Activated CD4-positive, alpha-beta T cell treated with anti-CD3 and anti-CD28 coated beads, Interleukin-2, amount 50 U/mL, for 24 hours (primary cell): Measurements from ENCODE around the gene SLCO1B1.

ENCODE experiments used
- DNase-seq, 2 donors: peaks; one replicate each; pipeline ENCODE4 v3.0.0-alpha.2; 2020; ENCODE audit warnings: low read depth in 1 of 2, low spot score in 1 of 2

Gene SLCO1B1

DNA sequence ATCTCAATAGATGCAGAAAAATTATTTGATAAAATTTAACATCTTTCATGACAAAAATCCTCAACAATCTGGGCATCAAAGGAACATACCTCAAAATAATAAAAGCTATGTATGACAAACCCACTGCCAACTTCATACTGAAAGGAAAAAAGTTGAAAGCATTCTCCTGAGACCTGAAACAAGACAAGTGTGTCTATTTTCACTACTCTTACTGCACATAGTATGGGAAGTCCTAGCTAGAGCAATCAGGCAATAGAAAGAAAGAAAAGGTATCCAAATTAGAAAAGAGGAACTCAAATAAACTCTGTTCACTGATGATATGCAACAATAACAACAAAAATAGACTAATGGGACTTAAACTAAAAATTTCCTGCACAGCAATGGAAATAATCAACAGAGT, 90.1 kb downstream of the SLCO1B1 start:
- no peak for DNase-seq

DNA sequence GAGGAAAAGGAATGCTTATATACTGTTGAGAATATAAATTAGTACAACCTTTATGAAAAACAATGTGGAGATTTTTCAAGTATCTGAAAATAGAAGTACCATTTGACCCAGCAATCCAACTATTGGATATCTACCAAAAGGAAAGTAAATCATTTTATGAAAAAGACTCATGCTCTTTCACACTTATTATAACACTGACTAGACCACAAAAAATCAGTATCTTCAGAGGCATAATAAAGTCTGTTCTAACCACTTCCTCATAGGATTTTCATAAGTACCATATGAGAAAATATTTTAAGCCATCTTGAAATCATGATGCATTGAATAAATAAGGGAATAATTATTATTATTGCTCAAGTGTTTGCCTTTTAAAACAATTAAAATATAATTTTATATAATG, 90.8 kb downstream of the SLCO1B1 start:
- DNase-seq: no peak

DNA sequence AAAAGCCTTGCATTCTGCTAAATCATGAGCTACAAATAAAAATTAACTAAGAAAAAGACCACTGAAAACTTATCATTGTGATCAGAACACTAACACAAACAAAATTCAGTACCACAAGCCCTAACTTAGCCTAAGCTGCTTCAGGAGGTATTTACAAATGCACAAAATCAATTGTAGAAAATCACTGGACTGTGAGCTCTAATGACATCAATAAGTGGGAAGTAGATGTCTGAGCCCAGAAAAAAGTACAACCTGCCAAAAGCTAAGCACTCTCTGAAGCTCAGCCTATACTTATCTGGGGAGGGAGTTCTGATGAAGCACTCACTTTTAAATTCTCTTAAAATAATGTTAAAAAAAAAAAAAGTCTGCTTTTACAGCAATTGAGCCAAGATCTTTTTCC, 92.9 kb downstream of the SLCO1B1 start:
- no peak for DNase-seq

DNA sequence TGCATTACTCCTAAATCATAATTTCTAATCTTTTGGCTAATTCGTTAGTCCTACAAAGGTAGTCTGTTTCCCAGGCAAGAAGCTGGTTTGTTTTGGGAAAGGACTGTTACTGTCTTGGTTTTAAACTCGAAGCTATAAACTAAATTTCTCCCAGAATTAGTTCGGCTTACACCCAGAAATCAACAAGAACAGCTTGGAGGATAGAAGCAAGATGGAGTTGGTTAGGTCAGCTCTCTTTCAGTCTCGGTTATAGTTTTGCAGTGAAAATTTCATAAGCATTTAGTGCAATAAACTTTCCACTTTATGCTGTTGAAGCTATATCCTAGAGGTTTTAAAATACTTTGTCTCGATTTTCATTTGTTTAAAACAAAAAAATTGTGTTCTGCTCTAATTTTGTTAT, 103.4 kb downstream of the SLCO1B1 start:
- DNase-seq: no peak

DNA sequence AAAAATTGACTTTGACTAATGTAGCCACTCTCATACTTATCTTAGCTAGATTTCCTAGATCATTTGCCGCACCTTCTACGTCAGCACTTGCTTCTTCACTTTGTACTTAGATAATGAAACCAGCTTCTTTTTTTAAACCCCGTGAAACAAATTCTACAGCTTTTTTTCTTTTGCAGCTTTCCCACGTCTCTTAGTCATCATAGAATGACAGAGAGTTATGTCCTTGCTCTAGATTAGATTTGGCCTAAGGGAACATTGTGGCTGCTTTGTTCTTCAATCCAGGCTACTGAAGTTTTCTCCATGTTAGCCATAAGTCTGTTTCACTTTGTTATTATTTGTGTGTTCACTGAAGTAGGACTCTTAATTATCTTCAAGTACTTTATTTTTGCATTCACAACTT, 108.9 kb downstream of the SLCO1B1 start:
- no peak for DNase-seq

DNA sequence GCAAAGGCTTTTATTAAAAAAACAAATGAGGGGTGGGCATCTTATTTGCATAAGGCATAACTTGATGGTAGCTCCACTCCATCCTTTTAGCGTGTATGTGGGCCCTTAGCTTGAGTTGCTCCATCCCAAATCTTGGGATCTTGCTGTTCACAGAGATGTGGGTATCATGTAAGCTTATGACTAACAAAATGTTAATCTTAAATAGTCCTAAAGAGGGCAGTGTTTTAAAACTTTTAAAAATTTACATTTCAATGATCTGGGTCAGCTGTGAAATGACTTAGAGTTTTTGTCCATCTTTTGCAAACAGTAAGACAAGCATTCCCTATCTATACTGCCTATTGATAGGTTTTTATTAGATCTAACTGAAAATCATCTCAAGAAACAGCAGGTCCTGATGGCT, 117.7 kb downstream of the SLCO1B1 start:
- DNase-seq: no peak

DNA sequence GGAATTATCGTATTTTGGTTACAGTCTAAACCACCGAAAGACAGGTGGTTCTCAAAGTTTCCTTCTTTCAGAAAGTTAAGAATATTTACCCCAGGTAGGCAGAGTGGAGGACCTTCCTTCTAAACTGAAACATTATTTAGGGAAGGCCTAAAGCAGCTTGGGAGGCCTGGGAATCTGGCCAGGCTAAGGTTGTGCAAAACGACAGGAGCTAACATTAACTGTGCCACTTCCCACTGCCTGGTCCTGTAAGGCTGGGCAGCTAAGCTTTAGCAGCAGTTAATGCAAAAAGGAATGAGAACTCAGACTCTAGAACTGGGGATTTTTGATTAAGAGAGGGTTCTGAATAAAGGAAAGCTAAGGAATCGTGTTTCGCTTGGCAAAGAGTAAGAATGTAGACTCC, 121.1 kb downstream of the SLCO1B1 start:
- DNase-seq: no peak

DNA sequence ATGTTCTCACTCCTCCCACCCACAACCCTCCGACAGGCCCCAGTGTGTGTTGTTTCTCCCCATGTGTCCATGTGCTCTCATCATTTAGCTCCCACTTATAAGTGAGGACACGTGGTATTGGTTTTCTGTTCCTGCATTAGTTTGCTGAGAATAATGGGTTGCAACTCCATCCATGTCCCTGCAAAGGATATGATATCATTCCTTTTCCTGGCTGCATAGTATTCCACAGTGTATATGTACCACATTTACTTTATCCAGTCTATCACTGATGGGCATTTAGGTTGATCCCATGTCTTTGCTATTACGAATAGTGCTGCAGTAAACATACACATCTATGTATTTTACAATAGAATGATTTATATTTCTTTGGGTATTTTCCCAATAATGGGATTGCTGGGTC, 126.2 kb downstream of the SLCO1B1 start:
- no peak for DNase-seq

DNA sequence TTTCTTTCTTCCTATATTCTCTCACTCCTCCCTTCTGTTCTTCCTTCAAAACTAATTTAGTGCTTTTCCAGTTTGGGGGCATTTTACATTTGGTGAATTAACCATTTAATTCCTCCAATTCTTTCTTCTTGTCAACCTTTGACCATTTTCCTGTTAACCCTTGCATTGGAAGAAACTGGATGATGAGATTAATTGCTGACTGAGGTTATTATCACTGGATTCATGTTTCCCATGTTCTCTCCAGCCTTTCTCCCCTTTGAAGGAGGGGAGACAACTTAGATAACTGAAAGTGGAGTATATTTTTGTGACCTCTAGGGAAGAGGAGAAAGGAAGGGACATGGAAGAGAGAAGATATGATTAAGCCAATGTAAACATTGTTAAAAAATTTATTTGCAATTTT, 133.2 kb downstream of the SLCO1B1 start:
- DNase-seq: no peak

DNA sequence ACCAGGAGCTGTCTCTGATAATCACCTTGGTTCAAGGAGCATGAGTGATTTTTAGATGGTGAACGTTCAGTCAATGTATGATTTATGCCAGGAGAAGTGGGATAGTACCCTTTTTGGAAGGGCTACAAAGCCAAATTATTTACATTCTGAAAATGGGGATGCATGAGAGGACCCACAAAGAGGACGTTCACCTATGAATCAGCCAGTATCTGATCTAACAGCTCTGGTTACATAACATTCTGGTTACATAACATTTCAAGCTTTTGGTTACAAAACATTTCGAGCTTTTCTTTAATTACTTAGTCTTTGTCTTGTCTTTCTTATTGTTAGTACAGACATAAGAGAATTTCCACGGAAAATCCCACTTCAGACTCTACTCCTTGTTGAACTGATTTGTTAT, 134.9 kb downstream of the SLCO1B1 start:
- DNase-seq: no peak

DNA sequence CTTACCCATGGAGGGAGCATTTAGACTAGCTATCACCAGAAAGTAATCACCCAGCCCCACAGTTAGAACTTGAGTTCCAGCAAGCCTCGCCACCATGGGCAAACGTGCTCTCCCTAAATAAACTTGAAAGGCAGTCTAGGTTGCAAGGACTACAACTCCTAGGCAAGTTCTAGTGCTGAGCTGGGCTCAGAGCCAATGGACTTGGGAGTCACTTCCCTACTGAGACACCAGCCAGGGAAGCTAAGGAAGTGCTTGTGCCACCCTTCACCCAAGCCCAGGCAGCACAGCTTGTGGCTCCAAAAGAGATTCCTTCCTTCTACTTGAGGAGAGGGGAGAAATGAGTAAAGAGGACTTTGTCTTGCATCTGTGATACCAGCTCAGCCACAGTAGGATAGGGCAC, 145.8 kb downstream of the SLCO1B1 start:
- no peak for DNase-seq
